ENCODE results near the gene IGFBP4. TPM values are rescaled to one million over a fixed set of nuclear protein-coding genes. Genes with fewer than 3 reads are reported as not detected.

Gene IGFBP4
- total RNA-seq, 2 donors from 2014 or later, result 148 to 209 TPM

DNA sequence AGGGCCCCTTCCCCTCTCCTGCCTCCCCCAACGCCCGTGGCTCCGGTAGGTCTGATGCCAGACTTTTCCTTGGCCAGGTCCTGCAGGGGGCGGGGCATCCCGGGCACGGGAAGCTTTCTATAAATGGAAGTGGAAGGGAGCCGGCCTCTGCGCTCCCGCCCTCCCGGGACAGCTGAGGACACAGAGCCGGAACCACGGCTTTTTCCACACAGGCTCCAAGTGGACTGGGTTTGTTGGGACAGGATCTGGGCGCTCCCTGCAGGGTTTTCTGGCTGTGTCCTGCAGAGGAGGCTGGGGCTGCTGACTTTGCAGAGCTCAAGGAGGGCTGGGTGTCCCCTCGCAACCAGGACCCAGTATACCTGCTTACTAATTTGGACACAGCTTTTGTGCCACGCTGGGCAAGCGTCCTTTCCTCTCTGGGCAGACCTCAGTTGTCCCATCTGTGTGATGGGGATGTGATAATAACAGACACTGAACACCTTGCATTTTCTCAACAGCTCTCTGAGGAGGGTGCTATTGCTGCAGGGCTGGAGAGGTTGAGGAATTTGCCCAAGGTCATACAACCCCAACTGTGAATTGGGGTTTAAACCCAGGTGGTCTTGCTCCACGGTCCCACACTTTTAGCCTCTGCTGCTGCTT is 56.4 kb downstream of the IGFBP4 start:
- intact Hi-C loops (cut with DNase I, micrococcal nuclease), result no loop called here
- peak; percentile 80 for ATAC-seq

DNA sequence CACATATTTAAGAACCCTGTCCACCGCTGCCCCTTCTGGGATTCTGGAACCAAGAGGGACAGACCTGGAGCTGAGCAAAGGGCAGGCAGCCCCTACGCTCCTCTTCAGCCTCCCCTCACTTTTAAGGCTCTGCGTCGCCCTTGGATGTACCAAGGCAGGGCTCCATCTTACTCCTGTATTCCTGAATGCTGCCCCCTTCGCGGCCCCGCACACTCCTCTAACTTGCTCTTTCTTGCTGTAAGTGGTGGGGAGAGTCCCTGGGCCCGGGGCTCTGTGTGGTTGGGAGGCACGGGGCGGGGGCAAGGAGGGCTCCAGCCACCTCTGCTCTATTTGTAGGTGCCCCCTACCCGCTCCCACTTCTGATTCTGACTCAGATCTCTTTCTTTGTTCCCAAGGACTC is 56.9 kb downstream of the IGFBP4 start:
- intact Hi-C loops (cut with DNase I, micrococcal nuclease), result no loop called here
- DNase-seq, result no peak
- ATAC-seq, result no peak

More for the DNA sequence above, 56.4 kb downstream of the IGFBP4 start:
- DNase-seq, result peak; percentile 94 to 95

DNA sequence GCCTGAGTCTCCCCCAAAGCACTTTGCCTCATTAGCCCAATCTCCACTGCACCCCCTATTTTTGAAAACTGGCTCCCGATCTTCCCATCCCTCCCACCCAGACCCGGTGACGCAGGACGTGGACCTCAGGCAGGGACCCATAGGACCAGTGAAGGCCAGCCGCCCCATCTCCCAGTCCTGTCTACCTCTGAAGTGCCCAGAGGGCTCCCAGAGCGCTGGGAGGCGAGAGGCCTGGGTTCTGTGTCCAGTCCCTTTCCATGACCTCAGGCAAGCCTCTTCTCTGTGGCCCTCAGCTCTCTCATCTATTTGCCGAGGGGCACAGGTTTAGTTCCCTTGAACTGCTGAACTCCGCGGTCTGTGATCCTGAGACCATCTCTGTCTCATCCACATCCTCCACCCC is 57.5 kb downstream of the IGFBP4 start:
- no peak for ATAC-seq
- intact Hi-C loops (cut with DNase I, micrococcal nuclease), result no loop called here
- peak in 1 of 2 donors; percentile 27 for DNase-seq

GRCh38 chr17:40501499-40501911 is 58.3 kb downstream of the IGFBP4 start, which contains the start of gene TNS4:
TSS of gene TNS4 (minus strand) at chr17:40501623. CDS start at chr17:40496425, 5,198 bp downstream.
- ATAC-seq (peak; percentile 78), DNase-seq (peak; percentile 85 to 90)
- intact Hi-C loops (cut with DNase I, micrococcal nuclease), result no loop called here

- no peak for ATAC-seq
- intact Hi-C loops (cut with DNase I, micrococcal nuclease), result no loop called here
- DNase-seq, result peak in 1 of 2 donors; percentile 10
Observed at GRCh38 chr17:40502716-40503115, 59.5 kb downstream of the IGFBP4 start.

DNA sequence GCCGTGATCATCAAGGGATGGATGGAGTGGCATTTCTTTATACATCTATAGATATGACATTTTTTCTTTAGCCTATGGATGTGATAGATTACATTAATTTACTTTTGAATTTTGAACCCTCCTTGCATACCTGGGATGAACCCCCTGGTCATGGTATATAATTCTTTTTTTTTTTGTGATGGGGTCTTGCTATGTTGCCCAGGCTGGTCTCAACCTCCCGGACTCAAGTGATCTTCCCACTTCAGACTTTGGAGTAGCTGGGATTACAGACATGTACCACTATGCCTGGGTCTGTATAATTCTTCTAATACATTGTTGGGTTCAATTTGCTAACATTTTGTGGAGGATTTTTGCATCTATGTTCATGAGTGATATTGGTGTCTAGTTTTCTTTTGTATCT is 59.9 kb downstream of the IGFBP4 start:
- no peak for ATAC-seq
- intact Hi-C loops (cut with DNase I, micrococcal nuclease), result no loop called here
- no peak for DNase-seq

DNA sequence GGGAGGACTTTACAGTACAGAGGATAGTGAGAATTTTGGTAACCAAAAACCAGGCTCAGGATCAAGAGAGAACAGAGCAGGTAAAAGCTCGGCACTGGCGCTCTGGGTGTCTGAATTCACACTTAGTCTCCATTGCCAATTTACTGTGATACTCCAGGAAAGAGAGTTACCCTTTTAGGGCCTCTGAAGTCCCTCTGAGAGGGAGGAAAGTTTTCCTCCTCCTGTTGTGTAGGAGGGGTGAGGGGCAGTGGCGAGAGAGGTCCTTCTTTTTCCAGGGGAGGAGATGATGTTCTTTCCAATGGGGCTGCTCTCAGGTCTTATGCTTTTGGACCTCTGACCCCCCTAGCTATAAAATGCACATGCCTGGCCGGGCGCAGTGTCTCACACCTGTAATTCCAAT is 63.5 kb downstream of the IGFBP4 start:
- intact Hi-C loops (cut with DNase I, micrococcal nuclease), result no loop called here
- peak in 1 of 2 donors; percentile 6 for DNase-seq
- ATAC-seq, result no peak

Other genes starting within 250 kb of the IGFBP4 start
- gene WIPF2, start 224.1 kb upstream of the IGFBP4 start, total RNA-seq, result 10 to 100 TPM; 43.6 to 53.6 TPM
- gene CDC6, start 155.6 kb upstream of the IGFBP4 start, total RNA-seq, result 1 to 10 TPM; 5.5 to 9.0 TPM
- 10 to 100 TPM; 37.2 to 56.4 TPM for gene RARA, start 134.3 kb upstream of the IGFBP4 start, total RNA-seq
- gene GJD3, start 78.7 kb upstream of the IGFBP4 start, total RNA-seq, result under 1 TPM; 0.34 to 0.81 TPM
- gene TOP2A, start 25.6 kb upstream of the IGFBP4 start, total RNA-seq, result 10 to 100 TPM; 10.9 to 30.3 TPM
- 10 to 100 TPM in 1 of 2 donors, 1 to 10 TPM in 1; 2.5 to 10.5 TPM for gene TNS4, start 58.2 kb downstream of the IGFBP4 start, total RNA-seq
- gene CCR7, start 122.0 kb downstream of the IGFBP4 start, total RNA-seq, result under 1 TPM; 0.31 to 0.95 TPM
- gene SMARCE1, start 204.4 kb downstream of the IGFBP4 start, total RNA-seq, result 10 to 100 TPM; 74.5 to 76.4 TPM
- under 1 TPM; 0.27 to 0.67 TPM for gene KRT222, start 221.7 kb downstream of the IGFBP4 start, total RNA-seq

Measured in left colon (tissue), 2 donors.